ENCODE data around the gene FBLN2.

Gene FBLN2

DNA sequence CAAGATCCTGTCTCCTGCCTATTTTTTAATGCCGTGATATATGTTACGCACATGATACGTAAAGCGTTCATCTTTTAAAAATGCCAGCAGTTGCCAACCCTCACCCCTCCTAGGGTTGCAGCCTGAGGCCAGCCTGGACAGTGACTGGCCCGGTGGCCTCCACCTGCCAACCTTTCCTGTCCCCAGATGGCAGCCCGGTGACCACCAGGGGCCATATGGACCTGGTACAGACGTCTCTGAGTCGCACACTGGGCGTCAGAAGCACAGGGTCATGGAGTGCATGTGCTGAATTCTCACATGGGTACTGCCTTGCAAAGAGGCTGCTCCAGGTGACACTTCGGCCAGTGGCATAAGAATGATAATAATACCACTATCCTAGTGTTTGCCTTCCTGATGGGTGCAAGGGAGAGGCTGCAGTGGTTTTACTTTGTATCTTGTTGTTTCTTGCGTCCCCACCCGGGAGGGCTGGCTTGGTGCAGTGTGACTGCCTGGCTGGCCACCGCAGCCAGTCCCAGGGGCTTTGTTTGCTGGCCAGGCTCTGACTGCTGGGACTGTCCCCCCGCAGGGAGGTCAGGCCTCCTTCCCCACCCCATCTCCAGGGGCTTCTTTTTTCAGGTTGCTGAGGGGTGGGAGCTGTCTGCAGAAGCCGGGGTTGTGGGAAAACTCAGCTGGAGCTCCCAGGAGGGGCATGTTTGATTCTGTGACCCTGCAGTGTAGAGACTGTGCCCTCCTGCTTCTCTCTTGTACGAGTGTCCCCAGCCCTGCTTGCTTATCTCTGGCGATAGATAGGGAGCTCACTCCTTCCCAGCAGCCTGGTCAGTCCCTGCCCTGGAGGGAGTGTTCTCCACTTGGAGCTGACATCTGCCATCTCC, 16.9 kb downstream of the FBLN2 start:
- DNase-seq (ENCODE audit: low read depth in 2 of 3, low spot score in 2 of 3): no peak

DNA sequence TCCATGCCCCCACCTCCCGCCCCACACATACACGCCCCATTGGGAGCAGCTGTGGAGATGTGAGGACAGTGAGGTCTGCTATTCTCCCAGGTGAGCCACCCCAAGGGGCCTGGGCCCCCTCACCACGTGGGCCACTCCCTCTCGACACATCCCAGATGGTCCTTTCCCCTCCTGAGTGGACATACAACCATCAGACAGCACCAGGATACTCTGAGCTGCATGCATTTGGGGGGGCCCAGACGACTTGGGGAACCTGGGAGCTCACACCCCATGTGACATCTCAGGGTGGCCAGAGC, 17.5 kb downstream of the FBLN2 start:
- DNase-seq (ENCODE audit: low read depth in 2 of 3, low spot score in 2 of 3): no peak

DNA sequence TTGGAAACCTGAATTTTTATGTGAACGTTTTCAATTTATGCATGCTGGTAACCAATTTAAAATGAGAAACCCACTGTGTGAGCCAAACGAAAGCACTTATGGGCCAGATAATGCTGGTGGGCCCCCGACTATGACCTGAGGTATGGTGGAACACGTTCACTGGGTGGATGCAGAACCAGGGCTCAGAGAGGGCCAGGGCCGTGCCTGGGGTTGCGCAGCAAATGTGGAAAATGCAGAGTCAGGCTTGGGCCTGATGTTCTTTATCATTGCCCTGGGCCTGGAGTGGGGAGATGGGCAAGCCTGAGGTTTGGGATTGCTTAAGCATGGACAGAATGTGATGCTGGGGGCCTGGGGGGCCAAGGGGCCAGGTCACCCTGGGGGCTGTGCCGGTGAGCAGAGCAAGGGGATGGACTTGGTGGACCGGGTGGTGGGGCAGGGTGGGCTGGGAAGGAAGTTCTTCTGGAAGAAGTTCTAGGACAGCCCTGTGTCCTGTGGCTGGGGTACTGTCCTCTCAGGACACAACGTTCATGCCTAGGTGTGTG, 17.9 kb downstream of the FBLN2 start:
- no peak for DNase-seq (ENCODE audit: low read depth in 2 of 3, low spot score in 2 of 3)

DNA sequence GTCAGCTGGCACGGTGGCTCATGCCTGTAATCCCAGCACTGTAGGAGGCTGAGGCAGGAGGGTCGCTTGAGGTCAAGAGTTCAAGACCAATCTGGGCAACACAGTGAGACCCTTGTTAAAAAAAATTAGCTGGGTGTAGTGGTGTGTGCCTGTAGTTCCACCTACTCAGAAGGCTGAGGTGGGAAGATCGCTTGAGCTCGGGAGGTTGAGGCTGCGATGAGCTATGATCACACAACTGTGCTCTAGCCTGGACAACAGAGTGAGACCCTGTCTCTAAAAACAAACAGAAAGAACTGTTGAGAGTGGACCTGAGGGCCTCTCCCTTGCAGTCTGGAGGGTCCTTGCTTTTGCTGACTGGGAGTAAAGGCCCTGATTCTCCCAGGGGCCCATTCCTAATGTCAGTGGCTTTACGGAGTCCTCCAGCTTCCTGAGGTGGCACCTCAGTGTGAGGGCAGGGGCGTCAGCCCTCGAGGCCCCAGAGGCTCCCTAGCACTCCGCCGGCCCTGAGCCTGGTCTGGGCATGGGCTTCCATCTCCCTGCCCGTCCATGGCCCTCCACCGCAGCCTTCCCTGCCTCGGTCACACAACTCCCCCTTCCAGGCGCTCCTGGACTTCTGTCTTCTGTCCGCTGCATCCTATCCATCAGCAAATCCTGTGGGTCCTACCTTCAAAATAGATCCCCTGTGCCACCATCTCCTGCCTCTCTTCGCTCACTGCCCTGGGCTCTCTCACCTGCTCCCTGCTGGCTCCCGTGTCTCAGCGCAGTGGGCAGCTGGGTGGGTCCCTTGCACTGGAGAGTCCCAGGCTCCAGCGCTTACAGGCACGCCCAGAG, 19.0 kb downstream of the FBLN2 start:
- no peak for DNase-seq (ENCODE audit: low read depth in 2 of 3, low spot score in 2 of 3)

GRCh38 chr3:13568515-13569028, 19.6 kb downstream of the FBLN2 start:
- DNase-seq (ENCODE audit: low read depth in 2 of 3, low spot score in 2 of 3): no peak

DNA sequence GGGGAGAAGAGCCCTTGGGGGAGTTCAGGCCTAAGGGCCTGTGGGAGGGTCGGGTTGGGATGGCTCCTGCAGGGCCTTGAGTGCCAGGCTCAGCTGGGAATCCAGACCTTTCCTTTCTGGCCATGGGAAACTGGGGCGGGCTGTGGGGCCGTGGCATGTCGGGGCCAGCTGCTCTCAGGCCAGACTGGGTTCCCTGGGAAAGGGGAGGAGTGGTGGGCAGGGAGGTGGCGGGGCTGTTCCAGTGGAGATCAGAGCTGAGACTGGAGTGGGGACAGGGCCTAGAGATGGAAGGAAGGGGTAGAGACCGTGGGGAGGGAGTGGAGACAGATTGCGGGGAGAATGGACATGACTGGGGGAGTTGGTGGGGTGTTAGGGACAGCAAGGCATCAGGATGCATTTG, 20.3 kb downstream of the FBLN2 start:
- no peak for DNase-seq (ENCODE audit: low read depth in 2 of 3, low spot score in 2 of 3)

GRCh38 chr3:13569641-13570390, 20.9 kb downstream of the FBLN2 start:
- DNase-seq (ENCODE audit: low read depth in 2 of 3, low spot score in 2 of 3): no peak

GRCh38 chr3:13570391-13571194, 21.7 kb downstream of the FBLN2 start:
- no peak for DNase-seq (ENCODE audit: low read depth in 2 of 3, low spot score in 2 of 3)

DNA sequence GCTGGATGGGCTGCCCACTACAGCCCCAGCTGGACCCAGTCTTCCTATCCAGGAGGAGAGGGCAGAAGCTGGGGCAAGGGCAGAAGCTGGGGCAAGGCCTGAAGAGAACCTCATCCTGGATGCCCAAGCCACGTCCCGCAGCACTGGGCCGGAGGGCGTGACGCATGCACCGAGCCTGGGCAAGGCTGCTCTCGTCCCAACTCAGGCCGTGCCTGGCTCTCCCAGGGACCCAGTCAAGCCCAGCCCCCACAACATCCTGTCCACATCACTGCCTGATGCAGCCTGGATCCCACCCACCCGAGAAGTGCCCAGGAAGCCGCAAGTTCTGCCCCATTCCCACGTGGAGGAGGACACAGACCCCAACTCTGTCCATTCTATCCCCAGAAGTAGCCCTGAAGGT, 22.3 kb downstream of the FBLN2 start:
- DNase-seq (ENCODE audit: low read depth in 2 of 3, low spot score in 2 of 3): no peak

- no peak for DNase-seq (ENCODE audit: low read depth in 2 of 3, low spot score in 2 of 3)
Measured at GRCh38 chr3:13571831-13572750, 23.2 kb downstream of the FBLN2 start.

DNA sequence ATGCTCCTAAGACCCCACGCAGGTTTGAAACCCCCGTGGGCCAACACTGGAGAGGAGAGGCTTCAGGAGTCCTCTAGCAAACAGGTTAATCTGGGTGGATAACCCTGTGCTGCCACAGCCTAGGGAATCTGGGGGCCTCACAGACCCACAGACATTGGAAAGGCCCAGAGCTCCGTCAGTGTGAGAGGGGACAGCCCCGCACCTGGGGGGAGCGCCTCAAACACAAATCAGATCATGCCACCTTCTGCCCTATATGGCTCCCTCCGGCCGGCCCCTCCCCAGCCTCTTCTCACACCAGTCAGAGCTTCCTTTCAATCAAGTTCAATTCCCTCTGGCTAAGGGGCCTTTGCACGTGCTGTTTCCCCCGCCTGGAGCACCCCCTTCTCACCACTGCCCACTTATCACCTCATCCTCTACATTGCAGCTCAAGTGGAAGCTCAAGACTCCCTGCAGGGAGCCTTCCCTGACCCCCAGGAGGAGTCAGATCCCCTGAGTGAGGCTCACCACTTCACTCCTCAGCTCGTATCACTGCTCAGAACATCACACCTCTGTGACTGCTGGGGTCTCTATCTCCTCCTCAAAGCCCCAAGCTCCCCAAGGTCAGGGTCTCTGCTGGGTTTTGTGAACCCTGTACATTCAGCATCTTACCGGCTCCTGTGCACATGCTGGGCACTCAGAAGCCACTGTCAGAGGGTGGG, 24.1 kb downstream of the FBLN2 start:
- no peak for DNase-seq (ENCODE audit: low read depth in 2 of 3, low spot score in 2 of 3)

DNA sequence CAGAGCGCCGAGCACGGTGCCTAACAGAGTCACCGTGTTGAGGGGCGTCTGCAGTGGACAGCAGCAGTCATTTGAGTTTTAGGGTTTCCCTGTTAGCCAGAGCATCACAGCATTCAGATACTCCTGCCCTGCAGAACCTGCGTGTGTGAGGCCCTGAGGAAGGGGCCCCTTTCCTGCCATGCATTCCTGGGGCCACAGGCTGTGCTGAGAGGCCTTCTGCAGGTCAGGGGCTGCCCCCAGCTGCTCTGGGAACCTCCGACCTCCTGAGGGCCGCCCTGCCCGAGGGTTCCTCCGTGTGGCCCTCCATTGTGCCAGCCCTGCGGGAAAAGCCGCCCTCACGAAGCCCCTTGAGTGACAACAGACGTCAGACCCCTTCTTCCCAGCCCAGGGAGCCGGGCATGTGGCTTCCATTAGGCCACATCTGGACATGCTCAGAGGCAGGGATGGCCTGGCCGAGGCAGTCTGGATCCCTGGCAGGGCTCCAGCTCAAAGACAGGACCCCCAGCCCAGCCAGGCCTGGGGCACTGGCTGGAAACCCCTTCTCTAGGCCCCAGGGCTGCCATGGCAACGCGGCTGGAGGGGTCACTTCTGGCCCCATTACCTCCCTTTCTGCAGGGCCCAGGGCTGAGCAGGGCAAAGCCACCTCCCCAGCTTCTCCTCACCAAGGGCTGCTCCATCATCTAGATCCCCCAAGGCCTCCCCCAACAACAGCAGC, 25.3 kb downstream of the FBLN2 start:
- no peak for DNase-seq (ENCODE audit: low read depth in 2 of 3, low spot score in 2 of 3)

DNA sequence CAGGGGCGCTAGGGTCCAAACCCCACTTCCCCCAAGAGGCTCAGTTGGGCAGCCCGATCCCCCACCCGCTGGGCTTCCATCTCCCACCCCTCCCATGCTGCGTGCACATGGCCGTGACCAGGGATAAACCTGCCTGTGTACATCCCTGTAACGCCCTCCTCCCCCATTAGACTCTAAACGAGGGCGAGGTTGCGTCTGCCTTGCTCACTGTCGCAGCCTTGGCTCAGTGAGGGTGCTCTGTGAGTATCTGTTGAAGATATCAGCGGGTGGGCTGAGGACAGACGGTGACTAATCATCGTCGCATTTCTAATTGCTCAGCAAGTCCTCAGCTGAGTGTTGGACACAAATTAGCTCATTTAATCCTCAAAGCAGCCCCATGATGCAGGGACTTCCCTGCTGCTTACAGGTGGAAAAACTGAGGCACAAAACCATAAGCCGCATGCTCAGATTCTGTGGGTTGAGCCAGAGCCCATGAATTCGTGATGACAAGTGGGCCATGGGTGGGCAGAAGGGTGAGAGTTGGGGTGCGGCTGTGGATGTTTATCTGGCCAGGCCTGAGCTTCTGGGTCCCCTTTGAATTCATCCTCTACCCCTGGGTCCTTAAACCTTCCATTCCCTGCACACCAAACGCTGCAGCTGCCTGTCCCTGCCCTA, 26.0 kb downstream of the FBLN2 start:
- DNase-seq (ENCODE audit: low read depth in 2 of 3, low spot score in 2 of 3): peak in 2 of 3 experiments; percentile 12

DNA sequence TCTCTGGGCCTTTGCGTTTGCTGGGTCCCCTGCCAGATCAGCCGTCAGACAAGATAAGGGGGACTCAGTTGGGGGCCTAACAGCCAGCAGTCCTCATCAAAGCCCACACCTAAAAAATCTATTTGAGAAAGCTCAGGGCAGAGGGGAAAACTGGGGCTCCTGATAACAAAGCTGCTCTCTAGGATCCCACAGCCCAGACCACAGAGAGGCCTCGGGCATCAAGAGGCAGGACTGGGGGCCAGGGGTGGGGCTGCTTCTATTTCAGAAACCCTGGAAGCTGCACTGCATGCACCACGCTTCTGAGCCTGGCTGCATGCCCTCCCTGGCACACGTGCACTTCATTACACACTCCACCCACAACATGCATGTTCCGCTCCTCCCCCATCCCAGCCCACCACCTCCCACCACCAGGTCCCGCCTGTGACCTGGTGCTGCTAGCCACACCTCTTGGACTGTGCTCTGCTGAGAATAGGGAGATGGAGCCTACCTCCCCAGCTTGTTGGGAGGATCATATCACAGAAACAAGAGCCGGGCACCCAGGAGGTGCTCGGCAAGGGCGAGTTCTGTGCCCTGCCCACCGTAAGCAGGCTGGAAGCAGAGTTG, 26.6 kb downstream of the FBLN2 start:
- DNase-seq (ENCODE audit: low read depth in 2 of 3, low spot score in 2 of 3): no peak

GRCh38 chr3:13577181-13578121, 28.5 kb downstream of the FBLN2 start:
- no peak for DNase-seq (ENCODE audit: low read depth in 2 of 3, low spot score in 2 of 3)

DNA sequence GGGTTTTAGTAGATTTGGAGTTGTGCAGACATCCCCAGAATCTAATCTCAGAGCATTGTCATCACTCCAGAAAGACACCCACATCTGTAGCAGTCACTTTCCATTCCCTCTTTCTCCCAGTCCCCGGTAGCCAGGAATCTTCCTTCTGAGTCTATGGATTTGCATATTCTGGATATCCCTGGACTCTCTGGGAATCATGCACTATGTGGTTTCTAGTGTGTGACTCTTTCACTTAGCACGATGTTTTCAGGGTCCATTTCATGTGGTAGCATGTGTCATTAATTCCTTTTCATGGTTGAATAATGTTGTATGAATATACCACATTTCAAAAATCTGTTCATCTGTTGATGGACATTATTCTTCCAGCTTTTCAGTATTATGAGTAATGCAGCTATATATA, 29.3 kb downstream of the FBLN2 start:
- DNase-seq (ENCODE audit: low read depth in 2 of 3, low spot score in 2 of 3): no peak
